Body of pancreas (tissue), 4 donors: Measurements from ENCODE around the gene IFT43.

ENCODE experiments used
- POLR2A ChIP-seq, 3 donors: fragments of 450-650 bp; IDR thresholded peaks; one replicate each; pipeline ENCODE4 v1.6.1; 2016; ENCODE audit warnings: antibody characterized with exemption in 3 of 3, mild to moderate bottlenecking in 2 of 3
- TF ChIP-seq, protein P1 (sequence below), 7 experiments: fragments of 450-650 bp in 4 of 7; fragments of 200-600 bp in 3 of 7; sonication (generic) in 3 of 7; IDR thresholded peaks; one replicate each; pipeline ENCODE4 v1.5.1; 2016 to 2019; ENCODE audit warnings: antibody characterized with exemption in 7 of 7

- no peak for TF ChIP-seq POLR2A (IDR thresholded peaks at IDR 0.05)
- TF ChIP-seq, protein P1, sequence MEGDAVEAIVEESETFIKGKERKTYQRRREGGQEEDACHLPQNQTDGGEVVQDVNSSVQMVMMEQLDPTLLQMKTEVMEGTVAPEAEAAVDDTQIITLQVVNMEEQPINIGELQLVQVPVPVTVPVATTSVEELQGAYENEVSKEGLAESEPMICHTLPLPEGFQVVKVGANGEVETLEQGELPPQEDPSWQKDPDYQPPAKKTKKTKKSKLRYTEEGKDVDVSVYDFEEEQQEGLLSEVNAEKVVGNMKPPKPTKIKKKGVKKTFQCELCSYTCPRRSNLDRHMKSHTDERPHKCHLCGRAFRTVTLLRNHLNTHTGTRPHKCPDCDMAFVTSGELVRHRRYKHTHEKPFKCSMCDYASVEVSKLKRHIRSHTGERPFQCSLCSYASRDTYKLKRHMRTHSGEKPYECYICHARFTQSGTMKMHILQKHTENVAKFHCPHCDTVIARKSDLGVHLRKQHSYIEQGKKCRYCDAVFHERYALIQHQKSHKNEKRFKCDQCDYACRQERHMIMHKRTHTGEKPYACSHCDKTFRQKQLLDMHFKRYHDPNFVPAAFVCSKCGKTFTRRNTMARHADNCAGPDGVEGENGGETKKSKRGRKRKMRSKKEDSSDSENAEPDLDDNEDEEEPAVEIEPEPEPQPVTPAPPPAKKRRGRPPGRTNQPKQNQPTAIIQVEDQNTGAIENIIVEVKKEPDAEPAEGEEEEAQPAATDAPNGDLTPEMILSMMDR (IDR thresholded peaks at IDR 0.05): no peak
Measured at GRCh38 chr14:75995372-75996041, 9.9 kb downstream of the IFT43 start.
